IPS-18a (cell line): ENCODE results near the gene UNC13C.

Experiments used
- H3K27ac ChIP-seq: one replicate; pipeline ENCODE4 v1.5.1; 2013; ENCODE audit warnings: low read length
- H3K27me3 ChIP-seq: one replicate; pipeline ENCODE4 v1.6.1; 2013; ENCODE audit warnings: mild to moderate bottlenecking, low read length; ENCODE audit not compliant: control insufficient read depth, insufficient read depth
- H3K36me3 ChIP-seq: one replicate; pipeline ENCODE4 v1.6.1; 2013; ENCODE audit warnings: low read depth, low read length; ENCODE audit not compliant: control insufficient read depth
- H3K4me1 ChIP-seq: one replicate; pipeline ENCODE4 v1.6.1; 2013; ENCODE audit warnings: low read depth, low read length; ENCODE audit not compliant: control insufficient read depth
- H3K4me3 ChIP-seq: one replicate; pipeline ENCODE4 v1.5.1; 2013; ENCODE audit warnings: low read length
- H3K9ac ChIP-seq: one replicate; pipeline ENCODE4 v1.6.1; 2013; ENCODE audit warnings: mild to moderate bottlenecking, low read length, moderate library complexity
- H3K9me3 ChIP-seq: one replicate; pipeline ENCODE4 v1.6.1; 2013; ENCODE audit warnings: low read depth, low read length; ENCODE audit not compliant: control insufficient read depth

Gene UNC13C

GRCh38 chr15:54250326-54250725 is 272.1 kb downstream of the UNC13C start:
- H3K36me3 ChIP-seq = no peaks in the 10 kb centered on the region
- no peaks in the 10 kb centered on the region for H3K9me3 ChIP-seq
- no peak overlapping the region for H3K9ac ChIP-seq
- H3K4me3 ChIP-seq = no peak overlapping the region
- no peak overlapping the region for H3K27ac ChIP-seq
- H3K27me3 ChIP-seq = no peaks in the 10 kb centered on the region
- H3K4me1 ChIP-seq = no peaks in the 10 kb centered on the region

GRCh38 chr15:54256190-54256589 is 277.9 kb downstream of the UNC13C start:
- Histone ChIP-seq H3K4me1 (no peaks in the 10 kb centered on the region), H3K36me3 (no peaks in the 10 kb centered on the region), H3K9ac (no peak overlapping the region), H3K27ac (no peak overlapping the region), H3K4me3 (no peak overlapping the region), H3K27me3 (no peaks in the 10 kb centered on the region), H3K9me3 (no peaks in the 10 kb centered on the region)

GRCh38 chr15:54273928-54274327 is 295.7 kb downstream of the UNC13C start:
- H3K9me3 ChIP-seq = no peaks in the 10 kb centered on the region
- no peaks in the 10 kb centered on the region for H3K27me3 ChIP-seq
- H3K4me1 ChIP-seq = no peaks in the 10 kb centered on the region
- H3K4me3 ChIP-seq = no peak overlapping the region
- no peak overlapping the region for H3K9ac ChIP-seq
- H3K36me3 ChIP-seq = no peaks in the 10 kb centered on the region
- H3K27ac ChIP-seq = no peak overlapping the region

GRCh38 chr15:54277834-54278233 is 299.6 kb downstream of the UNC13C start:
- Histone ChIP-seq H3K27ac (no peak overlapping the region), H3K36me3 (no peaks in the 10 kb centered on the region), H3K9ac (no peak overlapping the region), H3K4me3 (no peak overlapping the region), H3K9me3 (no peaks in the 10 kb centered on the region), H3K27me3 (no peaks in the 10 kb centered on the region), H3K4me1 (no peaks in the 10 kb centered on the region)

- no peaks in the 10 kb centered on the region for H3K4me1 ChIP-seq
- H3K4me3 ChIP-seq = no peak overlapping the region
- no peak overlapping the region for H3K27ac ChIP-seq
- no peaks in the 10 kb centered on the region for H3K36me3 ChIP-seq
- H3K27me3 ChIP-seq = no peaks in the 10 kb centered on the region
- H3K9me3 ChIP-seq = no peaks in the 10 kb centered on the region
- H3K9ac ChIP-seq = no peak overlapping the region
Observed at GRCh38 chr15:54280726-54281125, 302.5 kb downstream of the UNC13C start.

- Histone ChIP-seq H3K4me3 (no peak overlapping the region), H3K27ac (no peak overlapping the region), H3K27me3 (no peaks in the 10 kb centered on the region), H3K36me3 (no peaks in the 10 kb centered on the region), H3K9ac (no peak overlapping the region), H3K4me1 (no peaks in the 10 kb centered on the region), H3K9me3 (no peaks in the 10 kb centered on the region)
Observed at GRCh38 chr15:54282228-54282836, 304.1 kb downstream of the UNC13C start.

GRCh38 chr15:54288049-54288448 is 309.8 kb downstream of the UNC13C start:
- no peaks in the 10 kb centered on the region for H3K4me1 ChIP-seq
- no peak overlapping the region for H3K9ac ChIP-seq
- H3K9me3 ChIP-seq = no peaks in the 10 kb centered on the region
- H3K4me3 ChIP-seq = no peak overlapping the region
- no peaks in the 10 kb centered on the region for H3K36me3 ChIP-seq
- no peaks in the 10 kb centered on the region for H3K27me3 ChIP-seq
- no peak overlapping the region for H3K27ac ChIP-seq

GRCh38 chr15:54289590-54290136 is 311.4 kb downstream of the UNC13C start:
- Histone ChIP-seq H3K27ac (no peak overlapping the region), H3K9ac (no peak overlapping the region), H3K4me1 (no peaks in the 10 kb centered on the region)

GRCh38 chr15:54298396-54298795 is 320.2 kb downstream of the UNC13C start:
- Histone ChIP-seq H3K27ac (no peak overlapping the region), H3K4me1 (peaks cover 5% of the 10 kb centered on the region), H3K27me3 (no peaks in the 10 kb centered on the region), H3K9ac (no peak overlapping the region), H3K4me3 (no peak overlapping the region), H3K36me3 (no peaks in the 10 kb centered on the region), H3K9me3 (no peaks in the 10 kb centered on the region)

More at GRCh38 chr15:54289590-54290136, 311.4 kb downstream of the UNC13C start:
- no peaks in the 10 kb centered on the region for H3K36me3 ChIP-seq
- H3K9me3 ChIP-seq = no peaks in the 10 kb centered on the region
- no peak overlapping the region for H3K4me3 ChIP-seq
- H3K27me3 ChIP-seq = no peaks in the 10 kb centered on the region

- no peaks in the 10 kb centered on the region for H3K36me3 ChIP-seq
- H3K27me3 ChIP-seq = no peaks in the 10 kb centered on the region
- H3K4me1 ChIP-seq = peaks cover 8% of the 10 kb centered on the region
- no peak overlapping the region for H3K4me3 ChIP-seq
- H3K9me3 ChIP-seq = no peaks in the 10 kb centered on the region
- no peak overlapping the region for H3K9ac ChIP-seq
- no peak overlapping the region for H3K27ac ChIP-seq
Observed at GRCh38 chr15:54304321-54304720, 326.1 kb downstream of the UNC13C start.

GRCh38 chr15:54305138-54305537 is 326.9 kb downstream of the UNC13C start:
- peaks cover 8% of the 10 kb centered on the region for H3K4me1 ChIP-seq
- no peaks in the 10 kb centered on the region for H3K36me3 ChIP-seq
- no peak overlapping the region for H3K27ac ChIP-seq
- H3K4me3 ChIP-seq = no peak overlapping the region
- H3K9ac ChIP-seq = no peak overlapping the region
- H3K9me3 ChIP-seq = no peaks in the 10 kb centered on the region
- H3K27me3 ChIP-seq = no peaks in the 10 kb centered on the region

GRCh38 chr15:54307252-54307902 is 329.1 kb downstream of the UNC13C start:
- no peaks in the 10 kb centered on the region for H3K27me3 ChIP-seq
- no peak overlapping the region for H3K4me3 ChIP-seq
- no peak overlapping the region for H3K9ac ChIP-seq
- H3K36me3 ChIP-seq = no peaks in the 10 kb centered on the region
- no peak overlapping the region for H3K27ac ChIP-seq
- peaks cover 8% of the 10 kb centered on the region for H3K4me1 ChIP-seq
- no peaks in the 10 kb centered on the region for H3K9me3 ChIP-seq
